Measurements from ENCODE around the gene SAMD9L. TPM values are rescaled to one million over a fixed set of nuclear protein-coding genes. Genes with fewer than 3 reads are reported as not detected.

SAMD9L gene
- total RNA-seq, 1 experiment from 2014 or later: not detected

GRCh38 chr7:93140582-93141191 lies 7.5 kb downstream of the SAMD9L start:
- ChIA-PET POLR2A (no interaction called here), CTCF (no interaction called here)
- intact Hi-C loops (cut with micrococcal nuclease; ENCODE audit: unreplicated experiment): no loop called here
- Mint-ChIP-seq H3K4me1 (ENCODE audit: low read depth, unreplicated experiment) (peaks cover under 1% of the 10 kb centered on the region), H3K36me3 (ENCODE audit: insufficient read depth, unreplicated experiment) (no peaks in the 10 kb centered on the region), H3K9me3 (ENCODE audit: unreplicated experiment) (no peaks in the 10 kb centered on the region), H3K27ac (ENCODE audit: unreplicated experiment) (no peak overlapping the region), H3K27me3 (ENCODE audit: insufficient read depth, unreplicated experiment) (no peaks in the 10 kb centered on the region), H3K4me3 (ENCODE audit: unreplicated experiment) (no peak overlapping the region)
- no peaks in the 10 kb centered on the region for H3K9me3 ChIP-seq
- BruUV-seq (replicated peaks): no TSS peak
- DNase-seq: no peak
- no peak overlapping the region for H3K4me3 ChIP-seq (ENCODE audit: low read depth, low read length)
- H3K27me3 ChIP-seq (replicated peaks; ENCODE audit: control insufficient read depth, insufficient read depth, low read length): no peaks in the 10 kb centered on the region; the same call in 1 of the 2 replicates
- no peaks in the 10 kb centered on the region for H3K4me1 ChIP-seq
- no peak for TF ChIP-seq CTCF (IDR thresholded peaks at IDR 0.05; ENCODE audit: insufficient read depth in 1 of 2, low read depth in 1 of 2, low read length in 1 of 2, severe bottlenecking in 1 of 2, unreplicated experiment in 1 of 2)
- H3K36me3 ChIP-seq (ENCODE audit: control insufficient read depth, insufficient read depth, low read length): no peaks in the 10 kb centered on the region

- no peaks in the 10 kb centered on the region; the same call in 1 of the 2 replicates for H3K27me3 ChIP-seq (replicated peaks; ENCODE audit: control insufficient read depth, insufficient read depth, low read length)
- H3K36me3 ChIP-seq (ENCODE audit: control insufficient read depth, insufficient read depth, low read length): no peaks in the 10 kb centered on the region
- TF ChIP-seq CTCF (IDR thresholded peaks at IDR 0.05; ENCODE audit: insufficient read depth in 1 of 2, low read depth in 1 of 2, low read length in 1 of 2, severe bottlenecking in 1 of 2, unreplicated experiment in 1 of 2): no peak
- H3K27ac Mint-ChIP-seq (ENCODE audit: unreplicated experiment): no peak overlapping the region
- H3K4me1 ChIP-seq: no peaks in the 10 kb centered on the region
- peaks cover 15% of the 10 kb centered on the region for H3K27me3 Mint-ChIP-seq (ENCODE audit: insufficient read depth, unreplicated experiment)
- no peaks in the 10 kb centered on the region for H3K4me1 Mint-ChIP-seq (ENCODE audit: low read depth, unreplicated experiment)
- H3K36me3 Mint-ChIP-seq (ENCODE audit: insufficient read depth, unreplicated experiment): no peaks in the 10 kb centered on the region
- H3K9me3 Mint-ChIP-seq (ENCODE audit: unreplicated experiment): no peaks in the 10 kb centered on the region
- no peak overlapping the region for H3K4me3 ChIP-seq (ENCODE audit: low read depth, low read length)
- no TSS peak for BruUV-seq (replicated peaks)
- intact Hi-C loops (cut with micrococcal nuclease; ENCODE audit: unreplicated experiment): no loop called here
- CTCF ChIA-PET: no interaction called here
- H3K9me3 ChIP-seq: no peaks in the 10 kb centered on the region
- DNase-seq: no peak
- H3K4me3 Mint-ChIP-seq (ENCODE audit: unreplicated experiment): no peak overlapping the region
- POLR2A ChIA-PET: no interaction called here
Measured at GRCh38 chr7:93138576-93138975, 9.6 kb downstream of the SAMD9L start.

- Mint-ChIP-seq H3K4me1 (ENCODE audit: low read depth, unreplicated experiment) (no peaks in the 10 kb centered on the region), H3K27me3 (ENCODE audit: insufficient read depth, unreplicated experiment) (peaks cover 20% of the 10 kb centered on the region), H3K9me3 (ENCODE audit: unreplicated experiment) (no peaks in the 10 kb centered on the region), H3K4me3 (ENCODE audit: unreplicated experiment) (no peak overlapping the region), H3K36me3 (ENCODE audit: insufficient read depth, unreplicated experiment) (no peaks in the 10 kb centered on the region), H3K27ac (ENCODE audit: unreplicated experiment) (no peak overlapping the region)
- no peak for TF ChIP-seq CTCF (IDR thresholded peaks at IDR 0.05; ENCODE audit: insufficient read depth in 1 of 2, low read depth in 1 of 2, low read length in 1 of 2, severe bottlenecking in 1 of 2, unreplicated experiment in 1 of 2)
- ChIA-PET POLR2A (no interaction called here), CTCF (no interaction called here)
- DNase-seq: no peak
- intact Hi-C loops (cut with micrococcal nuclease; ENCODE audit: unreplicated experiment): no loop called here
- Histone ChIP-seq H3K4me3 (ENCODE audit: low read depth, low read length) (no peak overlapping the region), H3K27me3 (replicated peaks; ENCODE audit: control insufficient read depth, insufficient read depth, low read length) (no peaks in the 10 kb centered on the region), H3K9me3 (no peaks in the 10 kb centered on the region), H3K36me3 (ENCODE audit: control insufficient read depth, insufficient read depth, low read length) (no peaks in the 10 kb centered on the region), H3K4me1 (no peaks in the 10 kb centered on the region)
- BruUV-seq (replicated peaks): no TSS peak
Measured at GRCh38 chr7:93133005-93133404, 15.2 kb downstream of the SAMD9L start.
